ENCODE results near the gene GRAP2. TPM values are rescaled to one million over a fixed set of nuclear protein-coding genes. Genes with fewer than 3 reads are reported as not detected.

GRAP2 gene
- polyA plus RNA-seq, 1 of the 3 experiments (the other 2 are of a cell fraction), result 0.13 TPM

- Histone ChIP-seq H3K79me2 (ENCODE audit: insufficient read depth) (no peaks in the 10 kb centered on the region), H3K27me3 (ENCODE audit: insufficient read depth) (no peaks in the 10 kb centered on the region)
Observed at GRCh38 chr22:39997421-39997820, 96.5 kb downstream of the GRAP2 start.

More at GRCh38 chr22:39997421-39997820, 96.5 kb downstream of the GRAP2 start:
- no peaks in the 10 kb centered on the region for H3K36me3 ChIP-seq (replicated peaks in 1 of 2; ENCODE audit: control insufficient read depth in 1 of 2, insufficient read depth in 2 of 2, low read length in 1 of 2)
- H3K9me3 ChIP-seq, result no peaks in the 10 kb centered on the region
- H2AFZ ChIP-seq (ENCODE audit: low read depth), result no peak overlapping the region
- ChIA-PET POLR2A (no interaction called here), CTCF (no interaction called here)
- H3K4me3 ChIP-seq (ENCODE audit: low read depth in 2 of 2, low read length in 1 of 2), result no peak overlapping the region
- no peak overlapping the region for H3K9ac ChIP-seq
- no peak overlapping the region; a peak in 1 of 4 replicates for H3K27ac ChIP-seq (ENCODE audit: low read depth in 2 of 2, low read length in 1 of 2)
- H3K4me2 ChIP-seq, result no peak overlapping the region
- no peak for DNase-seq
- WGBS (ENCODE audit: low lambda C conversion rate), result 79% methylated on average over 2 of the region's 3 CpGs
- H4K20me1 ChIP-seq (ENCODE audit: insufficient read depth), result no peaks in the 10 kb centered on the region
- H3K9me2 ChIP-seq, result no peaks in the 10 kb centered on the region
- TF ChIP-seq, protein P1, sequence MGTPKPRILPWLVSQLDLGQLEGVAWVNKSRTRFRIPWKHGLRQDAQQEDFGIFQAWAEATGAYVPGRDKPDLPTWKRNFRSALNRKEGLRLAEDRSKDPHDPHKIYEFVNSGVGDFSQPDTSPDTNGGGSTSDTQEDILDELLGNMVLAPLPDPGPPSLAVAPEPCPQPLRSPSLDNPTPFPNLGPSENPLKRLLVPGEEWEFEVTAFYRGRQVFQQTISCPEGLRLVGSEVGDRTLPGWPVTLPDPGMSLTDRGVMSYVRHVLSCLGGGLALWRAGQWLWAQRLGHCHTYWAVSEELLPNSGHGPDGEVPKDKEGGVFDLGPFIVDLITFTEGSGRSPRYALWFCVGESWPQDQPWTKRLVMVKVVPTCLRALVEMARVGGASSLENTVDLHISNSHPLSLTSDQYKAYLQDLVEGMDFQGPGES (IDR thresholded peaks at IDR 0.05; ENCODE audit: low read depth, low read length), result no peak
- no peak for TF ChIP-seq RCOR1 (IDR thresholded peaks at IDR 0.05; ENCODE audit: low read length)
- TF ChIP-seq RAD21 (IDR thresholded peaks at IDR 0.05; ENCODE audit: low read length), result no peak
- TF ChIP-seq SIN3A (IDR thresholded peaks at IDR 0.05; ENCODE audit: borderline replicate concordance, low read depth, low read length), result no peak
- no peak for TF ChIP-seq MXI1 (IDR thresholded peaks at IDR 0.05; ENCODE audit: low read depth, low read length)
- no peak for TF ChIP-seq FOSL2 (IDR thresholded peaks at IDR 0.05; ENCODE audit: borderline replicate concordance, low read depth)
- TF ChIP-seq FOXM1 (IDR thresholded peaks at IDR 0.05; ENCODE audit: low read depth), result no peak
- TF ChIP-seq FOXJ3 (CRISPR knock-in tag; IDR thresholded peaks at IDR 0.05), result no peak
- no peak for TF ChIP-seq POLR2AphosphoS5 (IDR thresholded peaks at IDR 0.05; ENCODE audit: low read depth, low read length)
- no peak for TF ChIP-seq PBX3 (IDR thresholded peaks at IDR 0.05)
- TF ChIP-seq REST (IDR thresholded peaks at IDR 0.05; ENCODE audit: low read depth, low read length), result no peak
- TF ChIP-seq RXRA (IDR thresholded peaks at IDR 0.05; ENCODE audit: borderline replicate concordance, low read depth), result no peak
- TF ChIP-seq, protein P2, sequence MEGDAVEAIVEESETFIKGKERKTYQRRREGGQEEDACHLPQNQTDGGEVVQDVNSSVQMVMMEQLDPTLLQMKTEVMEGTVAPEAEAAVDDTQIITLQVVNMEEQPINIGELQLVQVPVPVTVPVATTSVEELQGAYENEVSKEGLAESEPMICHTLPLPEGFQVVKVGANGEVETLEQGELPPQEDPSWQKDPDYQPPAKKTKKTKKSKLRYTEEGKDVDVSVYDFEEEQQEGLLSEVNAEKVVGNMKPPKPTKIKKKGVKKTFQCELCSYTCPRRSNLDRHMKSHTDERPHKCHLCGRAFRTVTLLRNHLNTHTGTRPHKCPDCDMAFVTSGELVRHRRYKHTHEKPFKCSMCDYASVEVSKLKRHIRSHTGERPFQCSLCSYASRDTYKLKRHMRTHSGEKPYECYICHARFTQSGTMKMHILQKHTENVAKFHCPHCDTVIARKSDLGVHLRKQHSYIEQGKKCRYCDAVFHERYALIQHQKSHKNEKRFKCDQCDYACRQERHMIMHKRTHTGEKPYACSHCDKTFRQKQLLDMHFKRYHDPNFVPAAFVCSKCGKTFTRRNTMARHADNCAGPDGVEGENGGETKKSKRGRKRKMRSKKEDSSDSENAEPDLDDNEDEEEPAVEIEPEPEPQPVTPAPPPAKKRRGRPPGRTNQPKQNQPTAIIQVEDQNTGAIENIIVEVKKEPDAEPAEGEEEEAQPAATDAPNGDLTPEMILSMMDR (IDR thresholded peaks at IDR 0.05), result no peak
- no peak for TF ChIP-seq YY1 (IDR thresholded peaks at IDR 0.05; ENCODE audit: low read depth)
- no peak for TF ChIP-seq ELF1 (IDR thresholded peaks at IDR 0.05)
- TF ChIP-seq ZBTB33 (IDR thresholded peaks at IDR 0.05; ENCODE audit: borderline replicate concordance, low read depth), result no peak
- no peak for TF ChIP-seq TAF1 (IDR thresholded peaks at IDR 0.05; ENCODE audit: borderline replicate concordance, low read depth, low read length)
- H3F3A ChIP-seq (replicated peaks; ENCODE audit: insufficient read depth), result no peaks in the 10 kb centered on the region
- H3K4me1 ChIP-seq (ENCODE audit: control insufficient read depth in 1 of 2, insufficient read depth in 2 of 2, low read depth in 1 of 2, low read length in 1 of 2), result peaks cover 0 to 19% of the 10 kb centered on the region in 2 experiments; a peak in 1 of 4 replicates
